ENCODE measurements around the gene ODR4. TPM values are rescaled to one million over a fixed set of nuclear protein-coding genes. Genes with fewer than 3 reads are reported as not detected.
"Not testable (repeated sequence)": the region's sequence is repeated elsewhere in the genome, so short reads cannot be mapped to it uniquely, and the experiment has no call there.

Gene ODR4
- total RNA-seq, 4 donors from 2014 or later, result 9.6 to 16.8 (median 12.2) TPM

- intact Hi-C loops (cut with DNase I), result no loop called here
- Histone ChIP-seq H3K27me3 (no peaks in the 10 kb centered on the region), H3K36me3 (peaks cover 7 to 100% (median 37%) of the 10 kb centered on the region in 3 donors), H3K9me3 (no peaks in the 10 kb centered on the region), H3K4me3 (no peak overlapping the region), H3K4me1 (no peaks in the 10 kb centered on the region), H3K27ac (no peak overlapping the region)
- TF ChIP-seq CTCF (IDR thresholded peaks at IDR 0.05), result no peak
- TF ChIP-seq POLR2A (IDR thresholded peaks at IDR 0.05), result no peak
- WGBS, 2 donors, result 95% methylated on average over 5 of the region's 5 CpGs
- DNase-seq, result no peak
These were observed 34.9 kb upstream of the ODR4 start for GRCh38 chr1:186340772-186341171.

- peaks cover 6 to 100% (median 24%) of the 10 kb centered on the region in 3 donors for H3K36me3 ChIP-seq
- H3K4me1 ChIP-seq; H3K27me3 ChIP-seq; H3K9me3 ChIP-seq; DNase-seq; intact Hi-C loops (cut with DNase I); H3K4me3 ChIP-seq; H3K27ac ChIP-seq: not testable (repeated sequence)
- 95 to 97% methylated on average over 8 of the region's 8 CpGs for WGBS, 2 donors
These were observed 27.6 kb upstream of the ODR4 start for GRCh38 chr1:186347837-186348691.

- Histone ChIP-seq H3K9me3 (no peaks in the 10 kb centered on the region), H3K4me1 (peaks cover 0 to 59% (median 12%) of the 10 kb centered on the region in 3 donors), H3K36me3 (peaks cover 0 to 31% (median 8%) of the 10 kb centered on the region in 3 donors), H3K4me3 (peak overlapping the region; percentile 78 to 99 (median 94)), H3K27ac (peak overlapping the region; percentile 97 to 99 (median 98)), H3K27me3 (no peaks in the 10 kb centered on the region)
- TF ChIP-seq POLR2A (IDR thresholded peaks at IDR 0.05) (no peak), CTCF (IDR thresholded peaks at IDR 0.05) (no peak)
- DNase-seq, result no peak
- intact Hi-C loops (cut with DNase I), result no loop called here
- 1% methylated on average over 15 to 19 of the region's 37 CpGs for WGBS, 2 donors
These were observed 1.1 kb upstream of the ODR4 start for GRCh38 chr1:186374303-186375151.

- H3K27ac ChIP-seq, result peak overlapping the region; percentile 97 to 99 (median 98)
- intact Hi-C loops (cut with DNase I), result no loop called here
- peaks cover 0 to 29% (median 8%) of the 10 kb centered on the region in 3 donors for H3K36me3 ChIP-seq
- TF ChIP-seq POLR2A (IDR thresholded peaks at IDR 0.05), result no peak
- TF ChIP-seq CTCF (IDR thresholded peaks at IDR 0.05), result no peak
- no peaks in the 10 kb centered on the region for H3K9me3 ChIP-seq
- H3K4me3 ChIP-seq, result peak overlapping the region; percentile 78 to 99 (median 94)
- H3K27me3 ChIP-seq, result no peaks in the 10 kb centered on the region
- DNase-seq, result no peak
- peaks cover 0 to 58% (median 12%) of the 10 kb centered on the region in 3 donors for H3K4me1 ChIP-seq
- 0 to 1% methylated on average over 9 to 12 of the region's 12 CpGs for WGBS, 2 donors
These were observed 286 bp downstream of the ODR4 start for GRCh38 chr1:186375929-186376319.

GRCh38 chr1:186386725-186387383 is 11.2 kb downstream of the ODR4 start:
- intact Hi-C loops (cut with DNase I), result no loop called here
- H3K4me1 ChIP-seq, result no peaks in the 10 kb centered on the region
- peaks cover 0 to 94% (median 11%) of the 10 kb centered on the region in 3 donors for H3K36me3 ChIP-seq
- TF ChIP-seq POLR2A (IDR thresholded peaks at IDR 0.05) (no peak), CTCF (IDR thresholded peaks at IDR 0.05) (no peak)
- H3K4me3 ChIP-seq, result no peak overlapping the region
- no peak overlapping the region for H3K27ac ChIP-seq
- no peaks in the 10 kb centered on the region for H3K27me3 ChIP-seq
- H3K9me3 ChIP-seq, result no peaks in the 10 kb centered on the region
- DNase-seq, result no peak
- 89 to 100% methylated on average over 3 of the region's 3 CpGs for WGBS, 2 donors

All from esophagus squamous epithelium (tissue), 5 donors.